A673 (cell line): Measurements from ENCODE around the gene TRDMT1. TPM values are rescaled to one million over a fixed set of nuclear protein-coding genes. Genes with fewer than 3 reads are reported as not detected.

Experiments
- BruUV-seq: library from RNA; stranded (reverse); fragments of 400-500 nt; replicated peaks from 2 replicates; lab custom pipeline; 2021; lab: Mats Ljungman, UMichigan
- CTCF ChIA-PET: fragments of 300-600 bp; sonication (Branson Sonifier 250); formaldehyde crosslinking; loops from one replicate; lab custom pipeline; 2022; ENCODE audit warnings: antibody characterized with exemption; lab: Charles Lee
- POLR2A ChIA-PET: fragments of 300-600 bp; sonication (Branson Sonifier 250); formaldehyde crosslinking; loops from one replicate; lab custom pipeline; 2022; ENCODE audit warnings: antibody characterized with exemption; ENCODE audit not compliant: low non-redundant PET; lab: Charles Lee
- DNase-seq: peaks from one replicate; pipeline ENCODE4 v3.0.0-alpha.2; 2015; ENCODE audit warnings: low spot score
- H3K27ac ChIP-seq: fragments of 200-600 bp; sonication (generic); 2 replicates; pipeline ENCODE4 v1.5.1; 2016; ENCODE audit warnings: mixed run types, low read depth, mild to moderate bottlenecking, mixed read lengths, antibody characterized with exemption, low read length; ENCODE audit not compliant: poor library complexity, severe bottlenecking
- H3K27me3 ChIP-seq: fragments of 200-600 bp; sonication (generic); replicated peaks from 2 replicates; pipeline ENCODE4 v1.6.1; 2017; ENCODE audit warnings: mixed run types, low read depth, mild to moderate bottlenecking, mixed read lengths, antibody characterized with exemption, low read length; ENCODE audit not compliant: insufficient read depth, poor library complexity
- H3K36me3 ChIP-seq: fragments of 200-600 bp; sonication (generic); 2 replicates; pipeline ENCODE4 v1.6.1; 2016; ENCODE audit warnings: mixed run types, mild to moderate bottlenecking, mixed read lengths, antibody characterized with exemption, low read length; ENCODE audit not compliant: insufficient read depth, poor library complexity, severe bottlenecking
- H3K4me1 ChIP-seq: fragments of 200-600 bp; sonication (generic); 2 replicates; pipeline ENCODE4 v1.6.1; 2017; ENCODE audit warnings: mixed run types, mild to moderate bottlenecking, mixed read lengths, antibody characterized with exemption, low read length; ENCODE audit not compliant: insufficient read depth, poor library complexity, severe bottlenecking
- H3K4me3 ChIP-seq: fragments of 200-600 bp; sonication (generic); 2 replicates; pipeline ENCODE4 v1.5.1; 2016; ENCODE audit warnings: low read depth, mixed run types, mild to moderate bottlenecking, mixed read lengths, low read length; ENCODE audit not compliant: poor library complexity, severe bottlenecking
- H3K9me3 ChIP-seq: fragments of 200-600 bp; sonication (generic); 2 replicates; pipeline ENCODE4 v1.6.1; 2016; ENCODE audit warnings: mixed run types, low read depth, mild to moderate bottlenecking, mixed read lengths, antibody characterized with exemption, low read length; ENCODE audit not compliant: poor library complexity, severe bottlenecking
- CTCF ChIP-seq: fragments of 300-800, 200-600 bp; sonication (generic); conservative IDR thresholded peaks from 2 replicates; pipeline ENCODE4 v1.5.1; 2017; ENCODE audit warnings: low read depth, mild to moderate bottlenecking, antibody characterized with exemption, low read length, moderate library complexity, mixed read lengths
- EZH2 ChIP-seq: fragments of 200-600 bp; sonication (generic); IDR thresholded peaks from 2 replicates; pipeline ENCODE4 v1.6.1; 2017; ENCODE audit warnings: borderline replicate concordance, low read depth, mild to moderate bottlenecking, mixed read lengths, antibody characterized with exemption, low read length; ENCODE audit not compliant: poor library complexity, severe bottlenecking
- intact Hi-C: fragments of 100-400 bp; cut with micrococcal nuclease; formaldehyde crosslinking; loops from one replicate; pipeline ENCODE4 v1.10.0; 2022; ENCODE audit not compliant: unreplicated experiment
- total RNA-seq: library from RNA; stranded (reverse); gene quantifications from 2 replicates; pipeline ENCODE4 v1.2.3, GENCODE V29; 2021

TRDMT1 gene
- total RNA-seq, 1 experiment from 2014 or later, result 14.0 TPM

- H3K27me3 ChIP-seq, result no peaks in the 10 kb centered on the region
- intact Hi-C loops, result no loop called here
- TF ChIP-seq EZH2, result no peak
- no peak for TF ChIP-seq CTCF
- H3K4me1 ChIP-seq, result peaks cover 4% of the 10 kb centered on the region
- POLR2A ChIA-PET, result interaction anchor here (0.6 kb wide), 1 partner anchor 28 kb away, joined by 12 read pairs; no protein-coding TSS in a partner anchor
- H3K36me3 ChIP-seq, result no peaks in the 10 kb centered on the region
- no peaks in the 10 kb centered on the region for H3K9me3 ChIP-seq
- no peak overlapping the region for H3K4me3 ChIP-seq
- H3K27ac ChIP-seq, result no peak overlapping the region
- CTCF ChIA-PET, result no interaction called here
- DNase-seq, result no peak
- BruUV-seq, result no TSS peak
These were observed 49.8 kb downstream of the TRDMT1 start for GRCh38 chr10:17151716-17152115.

GRCh38 chr10:17147884-17148489 is 53.5 kb downstream of the TRDMT1 start:
- intact Hi-C loops, result no loop called here
- Histone ChIP-seq H3K4me1 (peaks cover 4% of the 10 kb centered on the region), H3K27ac (no peak overlapping the region), H3K9me3 (no peaks in the 10 kb centered on the region), H3K36me3 (no peaks in the 10 kb centered on the region), H3K27me3 (no peaks in the 10 kb centered on the region), H3K4me3 (no peak overlapping the region)
- TF ChIP-seq CTCF (no peak), EZH2 (no peak)
- DNase-seq, result peak; percentile 19
- ChIA-PET POLR2A (no interaction called here), CTCF (no interaction called here)
- BruUV-seq, result no TSS peak

GRCh38 chr10:17146892-17147291 is 54.6 kb downstream of the TRDMT1 start:
- H3K4me3 ChIP-seq, result no peak overlapping the region
- TF ChIP-seq CTCF, result no peak
- TF ChIP-seq EZH2, result no peak
- DNase-seq, result no peak
- H3K9me3 ChIP-seq, result no peaks in the 10 kb centered on the region
- no peaks in the 10 kb centered on the region for H3K27me3 ChIP-seq
- ChIA-PET CTCF (no interaction called here), POLR2A (interaction anchor here (0.6 kb wide), 1 partner anchor 9 kb away, joined by 3 read pairs; no protein-coding TSS in a partner anchor)
- intact Hi-C loops, result no loop called here
- BruUV-seq, result no TSS peak
- H3K4me1 ChIP-seq, result peaks cover 4% of the 10 kb centered on the region
- no peak overlapping the region for H3K27ac ChIP-seq
- H3K36me3 ChIP-seq, result no peaks in the 10 kb centered on the region
